Uterus (tissue), 2 donors: Measurements from ENCODE around the gene KCNH5.

Experiments used
- POLR2A ChIP-seq, 2 donors: fragments of 450-650 bp; IDR thresholded peaks; one replicate each; pipeline ENCODE4 v1.6.1; 2016; ENCODE audit warnings: antibody characterized with exemption in 2 of 2, mild to moderate bottlenecking in 1 of 2, moderate library complexity in 1 of 2
- TF ChIP-seq, protein P1 (sequence below), 4 experiments: fragments of 200-600 bp in 2 of 4; fragments of 450-650 bp in 2 of 4; sonication (generic) in 2 of 4; IDR thresholded peaks; one replicate each; pipeline ENCODE4 v1.5.1; 2016 to 2019; ENCODE audit warnings: antibody characterized with exemption in 4 of 4, mild to moderate bottlenecking in 2 of 4, moderate library complexity in 1 of 4

DNA sequence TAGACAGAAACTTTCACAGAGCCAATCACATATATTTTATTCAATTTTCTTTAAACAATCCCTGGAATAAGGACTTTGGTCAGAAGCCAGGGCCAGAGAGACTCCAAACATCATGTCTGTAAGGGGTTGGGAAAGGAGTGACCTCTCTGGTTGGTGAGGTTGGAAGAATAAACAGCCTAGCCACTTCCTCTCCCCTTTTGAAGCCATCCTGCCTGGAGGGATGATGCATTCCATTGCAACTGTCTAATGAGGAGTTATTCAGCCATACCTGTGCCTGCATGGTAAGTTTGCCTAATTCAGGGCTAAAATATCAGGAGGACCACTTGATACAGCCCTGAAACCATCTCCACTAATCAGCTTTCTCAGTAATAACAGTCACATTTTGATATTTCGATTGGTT lies 299.8 kb downstream of the KCNH5 start:
- TF ChIP-seq, protein P1, sequence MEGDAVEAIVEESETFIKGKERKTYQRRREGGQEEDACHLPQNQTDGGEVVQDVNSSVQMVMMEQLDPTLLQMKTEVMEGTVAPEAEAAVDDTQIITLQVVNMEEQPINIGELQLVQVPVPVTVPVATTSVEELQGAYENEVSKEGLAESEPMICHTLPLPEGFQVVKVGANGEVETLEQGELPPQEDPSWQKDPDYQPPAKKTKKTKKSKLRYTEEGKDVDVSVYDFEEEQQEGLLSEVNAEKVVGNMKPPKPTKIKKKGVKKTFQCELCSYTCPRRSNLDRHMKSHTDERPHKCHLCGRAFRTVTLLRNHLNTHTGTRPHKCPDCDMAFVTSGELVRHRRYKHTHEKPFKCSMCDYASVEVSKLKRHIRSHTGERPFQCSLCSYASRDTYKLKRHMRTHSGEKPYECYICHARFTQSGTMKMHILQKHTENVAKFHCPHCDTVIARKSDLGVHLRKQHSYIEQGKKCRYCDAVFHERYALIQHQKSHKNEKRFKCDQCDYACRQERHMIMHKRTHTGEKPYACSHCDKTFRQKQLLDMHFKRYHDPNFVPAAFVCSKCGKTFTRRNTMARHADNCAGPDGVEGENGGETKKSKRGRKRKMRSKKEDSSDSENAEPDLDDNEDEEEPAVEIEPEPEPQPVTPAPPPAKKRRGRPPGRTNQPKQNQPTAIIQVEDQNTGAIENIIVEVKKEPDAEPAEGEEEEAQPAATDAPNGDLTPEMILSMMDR (IDR thresholded peaks at IDR 0.05): no peak
- no peak for TF ChIP-seq POLR2A (IDR thresholded peaks at IDR 0.05)
